Stimulated activated CD4-positive, alpha-beta T cell treated with anti-CD3 and anti-CD28 coated beads, Interleukin-12 subunit alpha, Interleukin-12 subunit beta, amount 100 ng/mL, for 24 hours (primary cell): ENCODE results near the gene EVPL.
"Not testable (repeated sequence)": the region's sequence is repeated elsewhere in the genome, so short reads cannot be mapped to it uniquely, and the experiment has no call there.

Experiments used
- DNase-seq, 2 experiments: peaks; one replicate each; pipeline ENCODE4 v3.0.0-alpha.2; 2020; ENCODE audit warnings: low read depth in 2 of 2

Gene EVPL

DNA sequence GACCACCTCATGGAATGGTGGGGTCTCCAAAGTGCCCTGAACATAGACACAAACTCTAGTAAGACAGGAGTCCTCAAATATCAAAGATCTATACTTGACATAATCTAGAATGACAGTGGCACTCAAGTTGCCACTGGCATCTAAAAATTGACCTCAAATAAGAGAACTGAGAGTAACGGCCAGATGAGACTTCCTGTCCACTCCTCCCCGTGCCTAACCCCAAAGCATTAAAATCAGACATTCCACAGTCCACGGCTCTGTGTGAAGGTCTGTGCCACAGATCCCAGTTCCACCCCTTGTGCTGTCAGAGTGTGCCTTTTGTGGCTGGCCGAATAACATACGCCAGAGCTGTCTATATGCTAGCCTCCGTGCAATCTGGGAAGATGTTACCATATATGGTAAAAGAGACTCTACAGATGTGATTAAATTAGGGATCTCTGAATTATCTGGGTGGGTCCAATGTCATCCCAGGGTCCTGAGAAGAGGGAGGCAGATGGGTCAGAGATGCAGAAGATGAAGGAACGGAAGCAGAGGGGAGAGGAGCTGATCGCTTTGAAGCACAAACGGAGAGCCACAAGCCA is 21.0 kb upstream of the EVPL start:
- no peak for DNase-seq

DNA sequence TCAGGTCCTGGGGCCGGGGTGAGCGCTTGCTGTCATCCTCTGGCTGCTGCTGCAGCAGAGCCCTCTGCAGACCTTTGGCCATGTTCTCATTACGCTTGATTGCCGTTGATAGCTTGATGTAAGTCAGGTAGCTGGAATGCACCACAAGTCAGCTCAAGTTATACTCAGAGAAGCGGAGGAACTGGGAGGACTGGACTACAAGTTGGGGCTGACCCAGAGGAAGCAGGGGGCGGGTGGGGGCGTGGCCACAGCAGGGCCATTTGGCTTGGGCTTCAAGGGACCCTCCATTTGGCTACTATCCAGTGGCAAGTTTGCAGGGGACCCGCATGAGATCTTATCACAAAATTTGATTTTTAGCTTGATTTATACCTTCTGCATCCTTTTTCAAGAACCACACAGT is 19.0 kb upstream of the EVPL start:
- DNase-seq: no peak

- DNase-seq: not testable (repeated sequence)
Observed at GRCh38 chr17:76044475-76045007, 17.4 kb upstream of the EVPL start.

- DNase-seq: not testable (repeated sequence)
Observed at GRCh38 chr17:76042868-76043267, 15.8 kb upstream of the EVPL start.

GRCh38 chr17:76040376-76040775 is 13.3 kb upstream of the EVPL start:
- no peak for DNase-seq

- DNase-seq: no peak
Observed at GRCh38 chr17:76039121-76039520, 12.0 kb upstream of the EVPL start.

- DNase-seq: no peak
Observed at GRCh38 chr17:76038050-76038449, 10.9 kb upstream of the EVPL start.

- no peak for DNase-seq
Observed at GRCh38 chr17:76036497-76037261, 9.6 kb upstream of the EVPL start.

DNA sequence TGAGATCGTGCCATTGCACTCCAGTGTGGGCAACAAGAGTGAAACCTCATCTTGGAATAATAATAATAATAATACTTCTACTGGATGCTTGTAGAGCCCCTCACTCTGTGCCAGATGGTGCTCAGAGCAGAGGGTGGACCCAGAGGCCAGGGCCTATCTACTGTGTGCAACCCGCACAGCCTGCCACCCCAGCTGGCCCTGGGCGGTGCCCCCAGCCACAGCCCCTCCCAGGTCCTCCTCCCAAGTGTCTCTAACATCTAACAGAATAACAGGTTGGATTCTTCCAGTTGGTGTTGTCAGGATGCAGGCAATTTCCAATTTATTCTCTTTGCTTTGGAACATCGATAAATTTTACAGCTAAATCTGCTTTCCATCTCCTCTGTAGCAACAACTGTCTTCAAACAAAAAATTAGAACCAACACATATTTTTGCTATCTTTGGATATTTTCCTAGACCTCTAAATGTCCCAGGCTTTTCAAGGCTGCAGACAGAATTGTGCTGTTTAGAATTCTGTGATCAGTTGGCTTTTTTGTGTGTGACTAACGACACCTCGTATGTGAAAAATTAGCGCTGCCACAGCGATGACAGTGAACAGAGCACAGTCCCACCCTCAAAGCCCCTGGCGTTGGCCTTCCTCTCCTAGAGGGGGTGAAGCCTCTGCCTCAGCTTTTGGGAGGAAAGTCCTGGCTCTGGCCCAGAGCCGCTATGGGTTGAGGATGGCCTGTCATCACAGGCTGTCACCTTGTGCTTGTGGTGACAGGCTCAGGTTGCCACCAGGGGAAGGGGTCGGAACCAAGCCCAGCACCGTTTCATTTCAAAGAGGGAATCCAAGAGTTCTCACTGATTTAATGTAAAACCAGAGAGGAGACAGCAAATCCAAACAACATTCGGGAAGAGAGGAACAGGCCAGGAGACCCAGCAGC is 7.6 kb upstream of the EVPL start:
- DNase-seq: no peak

DNA sequence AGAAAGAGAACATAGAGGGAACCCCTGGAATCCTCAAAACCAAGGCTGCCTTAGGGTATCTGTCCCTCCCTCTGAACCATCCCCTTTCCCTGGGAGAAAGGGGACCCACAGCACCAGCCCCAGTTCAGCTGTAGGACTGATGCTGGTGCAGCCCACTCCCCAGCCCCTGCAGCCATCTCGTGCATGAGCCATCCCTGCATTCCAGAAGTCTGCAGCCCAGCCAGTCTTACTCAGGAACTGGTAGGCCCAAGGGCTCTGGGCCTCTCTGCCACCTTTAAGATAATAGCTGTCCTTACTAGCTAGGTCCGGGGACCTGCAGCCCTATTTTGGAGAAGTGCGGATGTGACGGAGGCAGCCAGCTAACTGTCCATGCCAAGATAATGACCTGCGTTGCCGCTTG is 6.0 kb upstream of the EVPL start:
- no peak for DNase-seq

DNA sequence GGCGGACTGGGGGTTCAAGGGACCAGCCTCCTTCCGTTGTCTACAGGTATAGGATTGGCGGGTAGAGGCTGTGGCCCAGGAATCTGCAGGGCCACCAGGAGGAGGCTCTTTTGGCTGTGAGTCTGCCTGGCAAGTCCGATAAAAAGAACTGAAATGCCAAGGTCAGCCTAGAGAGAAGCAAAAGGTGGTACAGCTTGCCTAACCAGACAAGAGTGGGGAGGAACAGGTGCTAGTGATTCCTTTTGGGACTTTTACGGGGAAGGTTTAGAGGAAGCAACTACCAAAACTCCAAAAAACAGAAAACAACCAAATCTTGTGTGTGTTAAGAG is 5.6 kb upstream of the EVPL start:
- DNase-seq: no peak

GRCh38 chr17:76032073-76032779 is 5.1 kb upstream of the EVPL start:
- no peak for DNase-seq

GRCh38 chr17:76026714-76027158 is 370 bp downstream of the EVPL start:
- no peak for DNase-seq

- no peak for DNase-seq
Observed at GRCh38 chr17:76025294-76025693, 1.8 kb downstream of the EVPL start.

GRCh38 chr17:76024353-76024752 is 2.8 kb downstream of the EVPL start:
- no peak for DNase-seq

DNA sequence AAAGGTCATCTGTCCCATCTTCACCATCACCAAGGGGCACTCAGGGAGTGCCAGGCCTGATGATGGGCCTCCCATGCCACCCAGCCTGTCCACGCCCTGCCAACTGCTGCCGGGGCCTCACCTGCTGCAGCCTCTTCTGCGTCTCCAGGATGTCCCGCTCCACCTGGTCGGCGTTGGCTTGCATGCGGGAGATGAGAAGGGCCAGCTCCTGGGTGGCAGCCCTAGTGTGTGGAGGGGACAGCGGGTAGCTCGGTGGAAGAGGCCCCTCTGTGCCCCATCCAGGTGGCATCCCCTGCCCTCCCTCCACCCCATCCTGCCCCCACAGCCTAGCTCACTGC is 3.2 kb downstream of the EVPL start:
- DNase-seq: no peak

DNA sequence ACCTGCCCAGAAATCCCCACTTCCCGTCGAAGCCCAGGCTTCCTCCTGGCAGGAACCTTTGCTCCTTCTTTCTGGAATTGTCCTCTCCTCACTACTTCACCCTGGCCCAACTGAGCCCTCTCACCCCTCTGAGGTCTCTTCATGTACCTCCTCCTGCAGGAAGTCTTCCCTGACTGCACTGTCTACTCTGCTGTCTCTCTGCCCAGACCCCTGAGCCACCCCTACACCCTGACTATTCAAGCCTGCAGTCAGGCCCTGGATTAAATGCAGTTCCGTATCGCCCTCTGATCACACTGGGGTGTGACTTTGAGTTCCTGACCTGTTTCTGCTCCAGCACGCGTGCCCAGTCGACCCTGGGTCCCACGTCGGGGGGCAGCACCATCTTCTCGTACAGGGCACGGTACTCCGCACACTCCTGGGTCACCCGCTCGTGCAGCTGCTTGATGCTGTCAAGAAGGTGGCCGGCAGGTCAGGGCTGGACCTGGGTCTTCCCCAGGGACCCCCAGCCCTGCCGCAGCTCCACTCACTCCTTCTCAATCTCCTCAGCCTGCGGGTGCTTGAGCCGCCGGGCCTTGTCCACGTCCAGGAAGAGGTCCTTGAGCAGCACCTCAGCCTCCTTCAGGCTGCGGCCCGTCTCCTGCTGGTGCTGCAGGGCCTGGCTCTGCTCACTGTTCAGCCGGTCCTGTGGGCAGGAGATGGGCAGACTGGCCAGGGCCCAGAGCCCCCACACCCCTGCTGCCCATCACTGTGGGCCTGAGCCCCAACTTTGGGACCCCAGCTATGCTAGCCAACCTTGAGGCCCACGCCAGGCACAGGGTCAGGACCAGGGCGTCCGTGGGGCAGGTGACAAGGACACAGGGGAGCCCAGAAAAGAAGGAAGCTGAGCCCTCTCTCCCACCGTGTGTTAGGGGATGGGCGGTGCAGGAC is 3.9 kb downstream of the EVPL start:
- DNase-seq: no peak

GRCh38 chr17:76022285-76022684 is 4.8 kb downstream of the EVPL start:
- DNase-seq: no peak

DNA sequence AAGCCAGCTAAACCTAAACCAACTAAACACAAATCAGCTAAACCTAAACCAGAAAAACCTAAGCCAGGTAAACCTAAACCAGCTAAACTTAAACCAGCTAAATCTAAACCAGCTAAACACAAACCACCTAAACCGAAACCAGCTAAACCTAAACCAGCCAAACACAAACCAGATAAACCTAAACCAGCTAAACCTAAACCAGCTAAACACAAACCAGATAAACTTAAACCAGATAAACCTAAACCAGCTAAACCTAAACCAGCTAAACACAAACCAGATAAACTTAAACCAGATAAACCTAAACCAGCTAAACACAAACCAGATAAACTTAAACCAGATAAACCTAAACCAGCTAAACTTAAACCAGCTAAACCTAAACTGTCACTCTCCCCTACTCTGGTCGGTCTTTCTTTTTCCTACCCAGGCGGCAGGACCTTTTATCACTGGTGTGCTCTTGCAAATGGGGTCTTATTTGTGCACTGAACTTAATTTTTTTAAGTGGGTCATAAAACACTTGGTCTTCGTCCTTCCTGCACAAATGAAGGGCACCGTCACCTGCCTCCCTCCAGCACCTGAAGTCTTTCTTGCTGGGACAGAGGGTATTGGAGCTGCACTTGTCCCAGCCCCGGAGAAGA is 7.2 kb downstream of the EVPL start:
- no peak for DNase-seq

- no peak for DNase-seq
Observed at GRCh38 chr17:76018801-76019200, 8.3 kb downstream of the EVPL start.
